Measurements from ENCODE around the gene COL20A1. TPM values are rescaled to one million over a fixed set of nuclear protein-coding genes. Genes with fewer than 3 reads are reported as not detected.

The COL20A1 gene
- total RNA-seq, 1 donor from 2014 or later: not detected

GRCh38 chr20:63278661-63279060 is 14.3 kb upstream of the COL20A1 start:
- intact Hi-C loops (cut with DNase I): no loop called here
- ATAC-seq: no peak
- H3K27ac ChIP-seq: no peak overlapping the region
- no peak for DNase-seq
- peaks cover 16% of the 10 kb centered on the region for H3K4me1 ChIP-seq
- peaks cover 74% of the 10 kb centered on the region for H3K36me3 ChIP-seq
- H3K27me3 ChIP-seq: no peaks in the 10 kb centered on the region
- TF ChIP-seq CTCF (IDR thresholded peaks at IDR 0.05): no peak
- H3K9me3 ChIP-seq: no peaks in the 10 kb centered on the region
- H3K4me3 ChIP-seq: no peak overlapping the region

- Histone ChIP-seq H3K27me3 (no peaks in the 10 kb centered on the region), H3K4me3 (no peak overlapping the region), H3K9me3 (no peaks in the 10 kb centered on the region), H3K27ac (no peak overlapping the region), H3K36me3 (peaks cover 74% of the 10 kb centered on the region), H3K4me1 (peaks cover 4% of the 10 kb centered on the region)
- intact Hi-C loops (cut with DNase I): no loop called here
- DNase-seq (no peak), ATAC-seq (no peak)
- no peak for TF ChIP-seq CTCF (IDR thresholded peaks at IDR 0.05)
Observed at GRCh38 chr20:63279931-63280330, 13.1 kb upstream of the COL20A1 start.

- DNase-seq: no peak
- no peaks in the 10 kb centered on the region for H3K9me3 ChIP-seq
- no peaks in the 10 kb centered on the region for H3K27me3 ChIP-seq
- peaks cover 77% of the 10 kb centered on the region for H3K36me3 ChIP-seq
- intact Hi-C loops (cut with DNase I): no loop called here
- H3K27ac ChIP-seq: no peak overlapping the region
- H3K4me3 ChIP-seq: no peak overlapping the region
- H3K4me1 ChIP-seq: no peaks in the 10 kb centered on the region
- TF ChIP-seq CTCF (IDR thresholded peaks at IDR 0.05): no peak
- ATAC-seq: no peak
Observed at GRCh38 chr20:63280371-63280770, 12.6 kb upstream of the COL20A1 start.

- H3K27me3 ChIP-seq: no peaks in the 10 kb centered on the region
- no peak for TF ChIP-seq CTCF (IDR thresholded peaks at IDR 0.05)
- no peak overlapping the region for H3K4me3 ChIP-seq
- DNase-seq (no peak), ATAC-seq (no peak)
- intact Hi-C loops (cut with DNase I): no loop called here
- no peaks in the 10 kb centered on the region for H3K4me1 ChIP-seq
- no peaks in the 10 kb centered on the region for H3K9me3 ChIP-seq
- peaks cover 76% of the 10 kb centered on the region for H3K36me3 ChIP-seq
- H3K27ac ChIP-seq: no peak overlapping the region
Observed at GRCh38 chr20:63280929-63281545, 11.9 kb upstream of the COL20A1 start.

GRCh38 chr20:63281742-63282665 is 11.0 kb upstream of the COL20A1 start:
- DNase-seq (no peak), ATAC-seq (no peak)
- H3K4me1 ChIP-seq: no peaks in the 10 kb centered on the region
- H3K9me3 ChIP-seq: no peaks in the 10 kb centered on the region
- no peak for TF ChIP-seq CTCF (IDR thresholded peaks at IDR 0.05)
- H3K27me3 ChIP-seq: no peaks in the 10 kb centered on the region
- intact Hi-C loops (cut with DNase I): no loop called here
- peaks cover 70% of the 10 kb centered on the region for H3K36me3 ChIP-seq
- no peak overlapping the region for H3K4me3 ChIP-seq
- no peak overlapping the region for H3K27ac ChIP-seq
